Smooth muscle cell (in vitro differentiated cells): ENCODE measurements around the gene NINJ1. TPM values are rescaled to one million over a fixed set of nuclear protein-coding genes. Genes with fewer than 3 reads are reported as not detected.

Experiments used
- DNase-seq: peaks from one replicate; lab custom pipeline; 2025; ENCODE audit not compliant: unreplicated experiment; lab: John Stamatoyannopoulos, UW
- H2AFZ ChIP-seq: fragments of 200-600 bp; sonication (generic); 2 replicates; pipeline ENCODE4 v1.6.0; 2016; ENCODE audit warnings: antibody characterized with exemption, low read depth, mild to moderate bottlenecking
- H3F3A ChIP-seq: fragments of 200-600 bp; sonication (generic); 2 replicates; pipeline ENCODE4 v1.6.0; 2017; ENCODE audit warnings: antibody characterized with exemption, low read depth
- H3K27ac ChIP-seq: fragments of 200-600 bp; sonication (generic); 2 replicates; pipeline ENCODE4 v1.5.1; 2016; ENCODE audit warnings: low read depth, mild to moderate bottlenecking
- H3K27me3 ChIP-seq: fragments of 200-600 bp; sonication (generic); 2 replicates; pipeline ENCODE4 v1.6.1; 2016; ENCODE audit warnings: low read depth, mild to moderate bottlenecking
- H3K36me3 ChIP-seq: fragments of 200-600 bp; sonication (generic); 2 replicates; pipeline ENCODE4 v1.5.1; 2016; ENCODE audit warnings: low read depth
- H3K4me1 ChIP-seq: fragments of 200-600 bp; sonication (generic); 2 replicates; pipeline ENCODE4 v1.5.1; 2016; ENCODE audit warnings: low read depth
- H3K4me2 ChIP-seq: fragments of 200-600 bp; sonication (generic); 2 replicates; pipeline ENCODE4 v1.6.0; 2016; ENCODE audit warnings: mild to moderate bottlenecking
- H3K4me3 ChIP-seq: fragments of 200-600 bp; sonication (generic); 2 replicates; pipeline ENCODE4 v1.5.1; 2016; ENCODE audit warnings: mild to moderate bottlenecking
- H3K79me2 ChIP-seq: fragments of 200-600 bp; sonication (generic); 2 replicates; pipeline ENCODE4 v1.6.0; 2016; ENCODE audit warnings: low read depth, mild to moderate bottlenecking
- H3K9ac ChIP-seq: fragments of 200-600 bp; sonication (generic); 2 replicates; pipeline ENCODE4 v1.6.0; 2016; ENCODE audit warnings: low read depth
- H3K9me3 ChIP-seq: fragments of 200-600 bp; sonication (generic); replicated peaks from 2 replicates; pipeline ENCODE4 v1.5.1; 2016; ENCODE audit warnings: low read depth
- H4K20me1 ChIP-seq: fragments of 200-600 bp; sonication (generic); 2 replicates; pipeline ENCODE4 v1.6.0; 2016; ENCODE audit warnings: low read depth
- CTCF ChIP-seq: fragments of 200-600 bp; sonication (generic); IDR thresholded peaks from 2 replicates; pipeline ENCODE4 v1.5.1; 2017; ENCODE audit warnings: borderline replicate concordance, mild to moderate bottlenecking, antibody characterized with exemption; ENCODE audit not compliant: insufficient read depth, poor library complexity, severe bottlenecking
- WGBS: methylation state at CpG from one replicate; pipeline ENCODE4 v1.1.7; 2016; ENCODE audit warnings: low lambda C conversion rate; 5-methylcytosine and 5-hydroxymethylcytosine counted together
- polyA plus RNA-seq: library from polyadenylated mRNA; unstranded; fragments of >200 nt; fragmentation: Nextera tagmentation; extraction: Ambion mirVana; gene quantifications from 2 replicates; pipeline ENCODE4 v1.2.1, GENCODE V29; 2016
- total RNA-seq: library from RNA; depleted of rRNA; stranded (reverse); fragments of >200 nt; gene quantifications from 2 replicates; pipeline ENCODE4 v1.2.3, GENCODE V29; 2014

Gene NINJ1
- total and polyA plus RNA-seq, 2 experiments from 2014 or later: 34.3 to 53.7 TPM

- H3K27me3 ChIP-seq: no peaks in the 10 kb centered on the region
- H3K4me3 ChIP-seq: peak overlapping the region; percentile 91
- peaks cover 9% of the 10 kb centered on the region for H3F3A ChIP-seq
- peaks cover 4% of the 10 kb centered on the region for H4K20me1 ChIP-seq
- peak overlapping the region; percentile 100 for H3K4me2 ChIP-seq
- H3K27ac ChIP-seq: peak overlapping the region; percentile 93
- peaks cover 20% of the 10 kb centered on the region for H3K79me2 ChIP-seq
- no peak for DNase-seq
- no peaks in the 10 kb centered on the region for H3K36me3 ChIP-seq
- peaks cover 10% of the 10 kb centered on the region for H3K4me1 ChIP-seq
- no peak overlapping the region for H2AFZ ChIP-seq
- 83% methylated on average over 9 of the region's 12 CpGs for WGBS
- TF ChIP-seq CTCF: no peak
- peak overlapping the region; percentile 97 for H3K9ac ChIP-seq
- no peaks in the 10 kb centered on the region for H3K9me3 ChIP-seq
These were observed 1.6 kb downstream of the NINJ1 start for GRCh38 chr9:93132287-93132927.

GRCh38 chr9:93131599-93132286, 2.3 kb downstream of the NINJ1 start:
- Histone ChIP-seq H3F3A (peaks cover 9% of the 10 kb centered on the region), H3K4me1 (peaks cover 16% of the 10 kb centered on the region), H3K9me3 (no peaks in the 10 kb centered on the region), H3K79me2 (peaks cover 20% of the 10 kb centered on the region), H4K20me1 (peaks cover 4% of the 10 kb centered on the region), H2AFZ (no peak overlapping the region), H3K27ac (no peak overlapping the region), H3K4me3 (no peak overlapping the region), H3K4me2 (no peak overlapping the region), H3K27me3 (no peaks in the 10 kb centered on the region), H3K36me3 (no peaks in the 10 kb centered on the region), H3K9ac (no peak overlapping the region)
- WGBS: 96% methylated on average over 13 of the region's 13 CpGs
- no peak for TF ChIP-seq CTCF
- DNase-seq: no peak

GRCh38 chr9:93130861-93131481, 3.1 kb downstream of the NINJ1 start:
- Histone ChIP-seq H3K9me3 (no peaks in the 10 kb centered on the region), H3F3A (peaks cover 9% of the 10 kb centered on the region), H3K27me3 (no peaks in the 10 kb centered on the region), H3K4me2 (no peak overlapping the region), H4K20me1 (peaks cover 4% of the 10 kb centered on the region), H3K36me3 (no peaks in the 10 kb centered on the region), H3K9ac (no peak overlapping the region), H3K4me3 (no peak overlapping the region), H3K79me2 (peaks cover 20% of the 10 kb centered on the region), H3K27ac (no peak overlapping the region), H3K4me1 (peaks cover 21% of the 10 kb centered on the region), H2AFZ (no peak overlapping the region)
- DNase-seq: no peak
- TF ChIP-seq CTCF: no peak
- 91% methylated on average over 15 of the region's 15 CpGs for WGBS
